HG02884 (cell line): ENCODE measurements around the gene NFILZ.

Experiments used
- ATAC-seq: cut with Tn5 transposase; IDR thresholded peaks from one replicate; pipeline ENCODE4 v1.9.1; 2021; ENCODE audit warnings: mild to moderate bottlenecking, moderate library complexity; ENCODE audit not compliant: unreplicated experiment

The NFILZ gene

GRCh38 chr19:8629996-8630683 is at the start of gene NFILZ:
TSS of gene NFILZ (plus strand) at chr19:8630633. CDS start at chr19:8676766, 46,133 bp downstream.
- ATAC-seq: no peak

- ATAC-seq: no peak
Measured at GRCh38 chr19:8580710-8581281, 49.6 kb upstream of the NFILZ start.

- ATAC-seq: no peak
Measured at GRCh38 chr19:8584965-8585893, 45.2 kb upstream of the NFILZ start.

GRCh38 chr19:8585894-8586750 is 44.3 kb upstream of the NFILZ start:
- no peak for ATAC-seq

- no peak for ATAC-seq
Measured at GRCh38 chr19:8589177-8589714, 41.2 kb upstream of the NFILZ start.

GRCh38 chr19:8592231-8593009 is 38.0 kb upstream of the NFILZ start:
- no peak for ATAC-seq

GRCh38 chr19:8593931-8594330 is 36.5 kb upstream of the NFILZ start:
- no peak for ATAC-seq

- ATAC-seq: no peak
Measured at GRCh38 chr19:8595651-8596050, 34.8 kb upstream of the NFILZ start.

- ATAC-seq: no peak
Measured at GRCh38 chr19:8596168-8596567, 34.3 kb upstream of the NFILZ start.

- ATAC-seq: no peak
Measured at GRCh38 chr19:8600064-8600463, 30.4 kb upstream of the NFILZ start.

GRCh38 chr19:8600816-8601215 is 29.6 kb upstream of the NFILZ start:
- ATAC-seq: no peak

- no peak for ATAC-seq
Measured at GRCh38 chr19:8601796-8602195, 28.6 kb upstream of the NFILZ start.

GRCh38 chr19:8605514-8605913 is 24.9 kb upstream of the NFILZ start:
- no peak for ATAC-seq

GRCh38 chr19:8607386-8607785 is 23.0 kb upstream of the NFILZ start:
- ATAC-seq: no peak

GRCh38 chr19:8608941-8609278 is 21.5 kb upstream of the NFILZ start:
- no peak for ATAC-seq

- ATAC-seq: no peak
Measured at GRCh38 chr19:8609279-8610040, 21.0 kb upstream of the NFILZ start.

GRCh38 chr19:8610041-8610935 is 20.1 kb upstream of the NFILZ start, which contains the start of gene ADAMTS10:
TSS of gene ADAMTS10 (minus strand) at chr19:8610715. CDS start at chr19:8605710, 5,005 bp downstream.
- ATAC-seq: no peak

GRCh38 chr19:8610936-8611300 is 19.5 kb upstream of the NFILZ start:
- ATAC-seq: no peak
